COLO668 (cell line): ENCODE data around the gene STXBP5.
"Not testable (repeated sequence)": the region's sequence is repeated elsewhere in the genome, so short reads cannot be mapped to it uniquely, and the experiment has no call there.

ENCODE experiments used
- DNase-seq: peaks from one replicate; lab custom pipeline; 2025; ENCODE audit not compliant: unreplicated experiment; lab: John Stamatoyannopoulos, UW

STXBP5 gene

GRCh38 chr6:147372806-147373205 lies 168.6 kb downstream of the STXBP5 start:
- DNase-seq = no peak

- no peak for DNase-seq
These were observed 174.6 kb downstream of the STXBP5 start for GRCh38 chr6:147378819-147379218.

- DNase-seq = not testable (repeated sequence)
These were observed 176.6 kb downstream of the STXBP5 start for GRCh38 chr6:147380841-147381240.

DNA sequence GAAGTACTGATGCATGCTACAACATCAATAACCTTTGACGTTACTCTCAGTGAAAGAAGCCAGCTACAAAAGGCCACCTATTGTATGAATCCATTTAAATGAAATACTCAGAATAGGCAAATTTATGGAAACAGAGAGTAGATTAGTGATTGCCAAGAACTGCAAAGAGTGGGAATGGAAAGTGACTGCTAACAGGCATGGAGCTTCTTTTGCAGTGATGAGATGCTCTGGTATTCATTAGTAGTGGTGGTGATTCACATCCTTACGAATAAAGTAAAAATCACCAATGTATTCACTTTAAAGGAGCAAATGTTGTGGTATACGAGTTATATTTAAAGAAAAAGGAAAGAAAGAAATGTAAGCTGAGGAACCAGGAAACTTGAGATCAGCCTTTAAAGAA lies 177.5 kb downstream of the STXBP5 start:
- no peak for DNase-seq

DNA sequence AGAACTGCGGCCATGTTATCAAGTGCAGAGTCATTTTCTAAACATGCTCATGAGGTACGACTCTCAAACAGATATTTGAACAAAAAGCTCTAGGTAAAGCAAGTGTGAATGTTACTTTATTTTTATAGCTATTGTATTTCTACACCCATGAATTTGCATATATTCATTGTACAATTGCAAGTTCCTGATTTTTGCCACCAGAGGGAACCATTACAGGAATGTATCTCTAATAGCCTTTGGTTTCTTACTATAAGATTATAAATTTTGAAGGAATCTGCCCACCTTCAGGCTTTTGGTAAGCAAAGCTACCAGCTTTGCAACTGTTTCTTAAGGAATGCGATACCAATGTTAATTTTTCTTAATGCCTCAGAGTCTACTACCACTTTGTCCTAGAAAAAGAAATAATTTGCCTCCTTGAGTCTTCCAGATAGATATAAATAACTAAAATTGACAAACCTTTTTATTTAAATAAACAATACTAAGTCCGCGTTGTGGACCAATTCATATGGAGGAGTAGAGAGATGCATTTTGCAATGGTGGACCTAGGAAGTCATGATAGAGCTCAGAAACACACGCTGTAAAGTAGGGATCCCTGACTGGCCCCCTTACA lies 178.8 kb downstream of the STXBP5 start:
- DNase-seq = no peak

DNA sequence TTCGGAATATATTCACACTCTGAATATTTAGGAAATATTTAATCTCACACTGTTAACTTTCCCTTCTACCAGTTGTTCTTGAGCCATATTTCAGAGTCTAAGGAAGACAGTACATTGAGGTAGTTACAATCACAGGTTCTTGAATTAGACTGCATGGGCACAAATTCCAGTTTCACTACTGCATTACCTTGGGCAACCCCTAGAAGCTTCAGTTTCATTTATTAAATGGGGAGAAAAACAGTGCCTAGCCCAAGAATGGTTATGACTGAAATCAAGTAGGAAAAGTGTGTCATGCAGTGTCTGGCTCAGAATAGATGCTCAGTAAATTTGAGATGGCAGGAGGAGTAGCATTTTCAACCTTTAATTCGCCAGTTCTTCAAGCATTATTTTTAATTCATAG lies 179.8 kb downstream of the STXBP5 start:
- no peak for DNase-seq

GRCh38 chr6:147384737-147385710 lies 180.8 kb downstream of the STXBP5 start:
- DNase-seq = no peak

GRCh38 chr6:147389463-147389862 lies 185.2 kb downstream of the STXBP5 start:
- DNase-seq = no peak

DNA sequence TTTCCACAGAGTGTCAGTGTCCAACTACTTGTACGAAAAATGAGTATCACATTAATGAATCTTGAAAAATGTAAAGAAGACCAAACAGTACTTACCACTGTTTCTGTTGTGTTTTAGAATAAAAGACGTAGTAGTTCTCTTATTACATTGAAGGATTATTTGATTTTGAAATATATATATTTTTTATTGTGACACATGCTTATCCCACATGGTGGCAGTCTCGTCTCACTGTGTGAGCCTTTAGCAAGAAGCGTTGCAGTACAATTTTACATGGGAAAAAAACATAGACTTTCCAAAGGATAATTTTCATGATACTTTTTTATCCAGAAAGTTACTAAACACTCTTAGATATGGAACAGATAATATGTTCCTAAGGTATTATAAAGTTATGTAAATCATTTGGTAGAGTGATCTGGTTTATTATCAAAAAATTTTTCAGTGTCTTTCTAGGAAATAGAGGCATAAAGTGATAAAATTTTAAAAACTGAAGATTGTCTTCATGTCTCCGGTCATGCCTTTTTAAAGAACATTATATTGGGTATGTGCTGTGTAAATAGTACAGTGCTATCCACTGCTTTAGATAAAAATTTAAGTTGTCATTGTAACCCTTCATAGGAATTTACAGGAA lies 186.8 kb downstream of the STXBP5 start:
- no peak for DNase-seq

GRCh38 chr6:147392917-147393625 lies 188.9 kb downstream of the STXBP5 start:
- no peak for DNase-seq

- DNase-seq = no peak
These were observed 190.9 kb downstream of the STXBP5 start for GRCh38 chr6:147395158-147395557.

GRCh38 chr6:147397306-147397705 lies 193.1 kb downstream of the STXBP5 start:
- DNase-seq = no peak

DNA sequence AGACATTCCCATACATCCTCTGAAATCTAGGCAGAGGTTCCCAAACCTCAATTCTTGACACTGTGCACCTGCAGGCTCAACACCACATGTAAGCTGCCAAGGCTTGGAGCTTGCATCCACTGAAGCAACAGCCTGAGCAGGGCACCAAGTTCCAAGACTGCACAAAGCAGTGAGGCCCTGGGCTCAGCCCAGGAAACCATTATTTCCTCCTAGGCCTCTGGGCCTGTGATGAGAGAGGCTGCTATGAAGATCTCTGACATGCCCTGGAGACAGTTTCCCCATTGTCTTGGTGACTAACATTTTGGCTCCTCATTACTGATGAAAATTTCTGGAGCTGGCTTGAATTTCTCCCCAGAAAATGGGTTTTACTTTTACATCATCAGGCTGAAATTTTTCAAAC lies 196.8 kb downstream of the STXBP5 start:
- DNase-seq = no peak

- no peak for DNase-seq
These were observed 197.6 kb downstream of the STXBP5 start for GRCh38 chr6:147401779-147402178.

- no peak for DNase-seq
These were observed 202.6 kb downstream of the STXBP5 start for GRCh38 chr6:147406783-147407182.

- DNase-seq = no peak
These were observed 203.4 kb downstream of the STXBP5 start for GRCh38 chr6:147407571-147407970.

DNA sequence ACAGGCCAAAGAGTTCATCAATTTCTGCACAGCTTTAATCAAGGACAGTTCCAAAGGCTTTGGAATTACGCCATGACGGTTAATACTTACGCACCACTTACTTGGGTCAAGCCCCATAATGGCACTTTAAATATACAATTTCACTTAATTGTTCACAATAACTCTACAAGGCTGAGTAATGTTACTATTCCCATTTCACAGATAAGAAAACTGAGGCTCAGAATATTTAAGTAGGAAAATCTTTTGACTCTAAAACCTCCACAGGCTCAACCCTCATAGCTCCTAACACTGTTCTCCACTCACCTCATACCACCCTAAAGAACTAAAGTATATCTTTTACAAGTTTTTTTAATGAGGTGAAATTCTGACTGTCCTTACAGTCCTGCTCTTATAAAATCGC lies 212.4 kb downstream of the STXBP5 start:
- DNase-seq = no peak

- no peak for DNase-seq
These were observed 213.7 kb downstream of the STXBP5 start for GRCh38 chr6:147417954-147418353.

- DNase-seq = no peak
These were observed 214.3 kb downstream of the STXBP5 start for GRCh38 chr6:147418523-147418922.

GRCh38 chr6:147421903-147422302 lies 217.7 kb downstream of the STXBP5 start:
- no peak for DNase-seq

DNA sequence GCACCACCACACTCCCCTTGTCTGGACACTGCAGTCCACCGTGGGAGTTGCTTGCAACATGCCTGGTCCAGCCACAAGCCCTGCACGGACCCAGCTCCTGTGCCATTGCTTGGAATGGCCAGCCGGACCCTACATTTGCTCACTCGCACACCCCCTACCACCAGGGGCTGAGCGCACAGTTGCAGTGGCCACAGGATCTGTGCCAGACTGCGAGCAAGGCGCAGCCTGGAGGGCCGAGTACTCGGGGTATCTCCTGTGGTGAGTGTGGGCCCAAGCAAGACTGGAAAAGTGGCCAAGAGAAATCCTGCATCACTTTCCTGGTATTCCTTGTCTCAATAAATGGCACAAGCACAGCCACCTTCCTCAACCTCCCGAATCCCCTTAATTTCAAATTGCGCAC lies 218.9 kb downstream of the STXBP5 start:
- DNase-seq = no peak
